Amygdala (tissue), 56 donors: Measurements from ENCODE around the gene ZNF408.

Experiments used
- DNase-seq, 56 donors: peaks; one replicate each; lab custom pipeline; 2025; lab: John Stamatoyannopoulos, UW

Gene ZNF408

GRCh38 chr11:46675288-46675851, 25.5 kb upstream of the ZNF408 start:
- peak in 22 of 56 donors; percentile 30 to 75 (median 50) for DNase-seq

GRCh38 chr11:46675949-46676348, 24.9 kb upstream of the ZNF408 start:
- no peak for DNase-seq

- peak in 2 of 56 donors; percentile 23 to 33 for DNase-seq
Measured at GRCh38 chr11:46676436-46677158, 24.2 kb upstream of the ZNF408 start.

GRCh38 chr11:46677169-46677568, 23.7 kb upstream of the ZNF408 start:
- DNase-seq = no peak

- no peak for DNase-seq
Measured at GRCh38 chr11:46677991-46678740, 22.7 kb upstream of the ZNF408 start.

- no peak for DNase-seq
Measured at GRCh38 chr11:46678741-46679130, 22.1 kb upstream of the ZNF408 start.

- no peak for DNase-seq
Measured at GRCh38 chr11:46679241-46680163, 21.3 kb upstream of the ZNF408 start.

- DNase-seq = no peak
Measured at GRCh38 chr11:46680164-46680760, 20.6 kb upstream of the ZNF408 start.

- DNase-seq = no peak
Measured at GRCh38 chr11:46680815-46681214, 20.0 kb upstream of the ZNF408 start.

- no peak for DNase-seq
Measured at GRCh38 chr11:46681814-46682213, 19.0 kb upstream of the ZNF408 start.

- DNase-seq = no peak
Measured at GRCh38 chr11:46682773-46683752, 17.8 kb upstream of the ZNF408 start.

- DNase-seq = peak in 1 of 56 donors; percentile 22
Measured at GRCh38 chr11:46684367-46684766, 16.5 kb upstream of the ZNF408 start.

- DNase-seq = peak in 14 of 56 donors; percentile 15 to 51 (median 32)
Measured at GRCh38 chr11:46686886-46687795, 13.7 kb upstream of the ZNF408 start.

GRCh38 chr11:46690702-46691101, 10.1 kb upstream of the ZNF408 start:
- DNase-seq = no peak

GRCh38 chr11:46692450-46692849, 8.4 kb upstream of the ZNF408 start:
- DNase-seq = no peak

- DNase-seq = peak in 1 of 56 donors; percentile 45
Measured at GRCh38 chr11:46693597-46694012, 7.2 kb upstream of the ZNF408 start.

GRCh38 chr11:46694072-46694471, 6.8 kb upstream of the ZNF408 start:
- no peak for DNase-seq

- peak in 3 of 56 donors; percentile 23 to 56 (median 54) for DNase-seq
Measured at GRCh38 chr11:46694607-46695006, 6.2 kb upstream of the ZNF408 start.
